OCI-LY1 (cell line): ENCODE data around the gene PSMA3.

ENCODE experiments used
- H2AFZ ChIP-seq: fragments of 200-600 bp; sonication (generic), shearing (Covaris generic); 2 replicates; pipeline ENCODE4 v1.6.0; 2014; ENCODE audit warnings: antibody characterized with exemption, mild to moderate bottlenecking, low read length
- H3F3A ChIP-seq: fragments of 200-600 bp; sonication (generic), shearing (Covaris generic); 2 replicates; pipeline ENCODE4 v1.6.0; 2014; ENCODE audit warnings: mild to moderate bottlenecking, antibody characterized with exemption, low read length, moderate library complexity; ENCODE audit not compliant: insufficient read depth
- H3K27ac ChIP-seq: fragments of 200-600 bp; sonication (generic); 2 replicates; pipeline ENCODE4 v1.5.1; 2014; ENCODE audit warnings: low read length, mixed run types, mild to moderate bottlenecking, low read depth; ENCODE audit not compliant: poor library complexity, severe bottlenecking
- H3K27me3 ChIP-seq: fragments of 200-600 bp; sonication (generic); 2 replicates; pipeline ENCODE4 v1.6.0; 2014; ENCODE audit warnings: antibody characterized with exemption, mild to moderate bottlenecking, low read length, moderate library complexity; ENCODE audit not compliant: insufficient read depth
- H3K36me3 ChIP-seq: fragments of 200-600 bp; sonication (generic); 2 replicates; pipeline ENCODE4 v1.6.1; 2014; ENCODE audit warnings: mild to moderate bottlenecking, antibody characterized with exemption, low read length, moderate library complexity, mixed read lengths; ENCODE audit not compliant: insufficient read depth
- H3K4me1 ChIP-seq: fragments of 200-600 bp; sonication (generic); 2 replicates; pipeline ENCODE4 v1.5.1; 2014; ENCODE audit warnings: mild to moderate bottlenecking, low read length, moderate library complexity; ENCODE audit not compliant: insufficient read depth, severe bottlenecking
- H3K4me2 ChIP-seq: fragments of 200-600 bp; sonication (generic), shearing (Covaris generic); 2 replicates; pipeline ENCODE4 v1.6.1; 2014; ENCODE audit warnings: low read length
- H3K4me3 ChIP-seq: fragments of 200-600 bp; sonication (generic); 2 replicates; pipeline ENCODE4 v1.5.1; 2014; ENCODE audit warnings: low read length, low read depth, mild to moderate bottlenecking, mixed read lengths; ENCODE audit not compliant: poor library complexity, severe bottlenecking
- H3K79me2 ChIP-seq: fragments of 200-600 bp; shearing (Covaris generic); 2 replicates; pipeline ENCODE4 v1.6.1; 2016; ENCODE audit warnings: mixed run types, low read length, mixed read lengths; ENCODE audit not compliant: insufficient read depth
- H3K9ac ChIP-seq: fragments of 200-600 bp; sonication (generic), shearing (Covaris generic); 2 replicates; pipeline ENCODE4 v1.6.1; 2014; ENCODE audit warnings: mild to moderate bottlenecking, low read length, mixed read lengths
- H3K9me2 ChIP-seq: fragments of 200-600 bp; sonication (generic), shearing (Covaris generic); 2 replicates; pipeline ENCODE4 v1.6.1; 2014; ENCODE audit warnings: low read depth, mild to moderate bottlenecking, low read length, mixed read lengths
- H3K9me3 ChIP-seq: fragments of 200-600 bp; shearing (Covaris generic); 2 replicates; pipeline ENCODE4 v1.6.1; 2014; ENCODE audit warnings: low read length, mixed read lengths
- H4K20me1 ChIP-seq: fragments of 200-600 bp; sonication (generic), shearing (Covaris generic); 2 replicates; pipeline ENCODE4 v1.6.0; 2016; ENCODE audit warnings: mild to moderate bottlenecking, low read length; ENCODE audit not compliant: insufficient read depth
- EZH2 ChIP-seq: fragments of 200-600 bp; sonication (generic), shearing (Covaris generic); IDR thresholded peaks from 2 replicates; pipeline ENCODE4 v1.8.0; 2017; ENCODE audit warnings: borderline replicate concordance, mixed run types, mild to moderate bottlenecking, antibody characterized with exemption, low read length, moderate library complexity, mixed read lengths
- TF ChIP-seq, protein P1 (sequence below): fragments of 200-600 bp; sonication (generic), shearing (Covaris generic); IDR thresholded peaks from 2 replicates; pipeline ENCODE4 v1.5.1; 2017; ENCODE audit warnings: mild to moderate bottlenecking, antibody characterized with exemption, low read length, moderate library complexity, mixed read lengths

Gene PSMA3

GRCh38 chr14:58265401-58265800, 20.8 kb downstream of the PSMA3 start:
- H3K36me3 ChIP-seq: peaks cover 98% of the 10 kb centered on the region
- no peak for TF ChIP-seq EZH2
- TF ChIP-seq, protein P1, sequence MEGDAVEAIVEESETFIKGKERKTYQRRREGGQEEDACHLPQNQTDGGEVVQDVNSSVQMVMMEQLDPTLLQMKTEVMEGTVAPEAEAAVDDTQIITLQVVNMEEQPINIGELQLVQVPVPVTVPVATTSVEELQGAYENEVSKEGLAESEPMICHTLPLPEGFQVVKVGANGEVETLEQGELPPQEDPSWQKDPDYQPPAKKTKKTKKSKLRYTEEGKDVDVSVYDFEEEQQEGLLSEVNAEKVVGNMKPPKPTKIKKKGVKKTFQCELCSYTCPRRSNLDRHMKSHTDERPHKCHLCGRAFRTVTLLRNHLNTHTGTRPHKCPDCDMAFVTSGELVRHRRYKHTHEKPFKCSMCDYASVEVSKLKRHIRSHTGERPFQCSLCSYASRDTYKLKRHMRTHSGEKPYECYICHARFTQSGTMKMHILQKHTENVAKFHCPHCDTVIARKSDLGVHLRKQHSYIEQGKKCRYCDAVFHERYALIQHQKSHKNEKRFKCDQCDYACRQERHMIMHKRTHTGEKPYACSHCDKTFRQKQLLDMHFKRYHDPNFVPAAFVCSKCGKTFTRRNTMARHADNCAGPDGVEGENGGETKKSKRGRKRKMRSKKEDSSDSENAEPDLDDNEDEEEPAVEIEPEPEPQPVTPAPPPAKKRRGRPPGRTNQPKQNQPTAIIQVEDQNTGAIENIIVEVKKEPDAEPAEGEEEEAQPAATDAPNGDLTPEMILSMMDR: no peak
- H3K9me3 ChIP-seq: no peaks in the 10 kb centered on the region
- no peaks in the 10 kb centered on the region for H3K9me2 ChIP-seq
- H3K79me2 ChIP-seq: no peaks in the 10 kb centered on the region
- H3K4me1 ChIP-seq: no peaks in the 10 kb centered on the region
- no peaks in the 10 kb centered on the region for H3K27me3 ChIP-seq
- no peak overlapping the region for H2AFZ ChIP-seq
- no peak overlapping the region for H3K9ac ChIP-seq
- H4K20me1 ChIP-seq: no peaks in the 10 kb centered on the region
- no peak overlapping the region for H3K4me3 ChIP-seq
- no peak overlapping the region for H3K27ac ChIP-seq
- no peak overlapping the region for H3K4me2 ChIP-seq
- H3F3A ChIP-seq: no peaks in the 10 kb centered on the region; the same call in 1 of the 2 replicates

- Histone ChIP-seq H3K9me3 (no peaks in the 10 kb centered on the region), H4K20me1 (no peaks in the 10 kb centered on the region), H3K4me2 (no peak overlapping the region), H3K9me2 (no peaks in the 10 kb centered on the region), H3K4me3 (no peak overlapping the region), H3K36me3 (peaks cover 93% of the 10 kb centered on the region), H2AFZ (no peak overlapping the region), H3K4me1 (no peaks in the 10 kb centered on the region), H3K79me2 (peaks cover 8% of the 10 kb centered on the region), H3F3A (no peaks in the 10 kb centered on the region; the same call in 1 of the 2 replicates), H3K27me3 (no peaks in the 10 kb centered on the region), H3K9ac (no peak overlapping the region), H3K27ac (no peak overlapping the region)
- TF ChIP-seq, protein P1: no peak
- TF ChIP-seq EZH2: no peak
These were observed 26.0 kb downstream of the PSMA3 start for GRCh38 chr14:58270628-58271027.

DNA sequence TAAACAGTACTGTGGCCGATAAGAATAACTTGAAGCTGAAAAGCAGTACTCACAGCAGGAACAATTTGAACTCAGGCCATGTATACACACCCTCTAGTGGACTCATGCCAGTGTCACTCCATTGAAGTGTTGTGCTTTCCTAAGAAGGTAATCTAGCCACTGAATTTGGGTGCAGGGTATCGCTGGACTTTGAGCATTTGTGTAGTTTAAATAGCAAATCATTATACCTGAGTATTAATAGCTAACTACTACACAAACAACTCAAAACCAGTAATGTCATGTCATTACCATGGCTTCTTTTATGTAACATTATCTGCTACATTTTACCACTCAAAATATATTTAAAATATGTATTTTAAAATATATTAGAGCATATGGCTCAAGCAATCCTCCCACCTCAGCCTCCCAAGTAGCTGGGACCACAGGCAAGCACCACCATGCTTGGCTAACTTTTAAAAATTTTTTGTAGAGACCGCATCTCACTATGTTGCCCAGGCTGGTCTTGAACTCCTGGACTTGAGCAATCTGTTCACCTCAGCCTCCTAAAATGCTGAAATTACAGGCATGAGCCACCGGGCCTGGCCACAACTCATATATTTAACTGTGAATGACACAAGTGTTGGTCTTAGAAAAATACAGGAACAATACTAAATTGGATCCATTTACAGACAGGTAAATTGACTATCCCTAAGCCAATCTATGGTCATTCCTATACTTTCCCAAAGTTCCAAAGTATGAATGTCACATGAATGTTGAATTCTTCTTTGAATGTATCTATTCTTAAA, 28.1 kb downstream of the PSMA3 start:
- no peak for TF ChIP-seq EZH2
- TF ChIP-seq, protein P1: peak; percentile 20; the same call in 1 of the 2 replicates
- no peaks in the 10 kb centered on the region for H3K9me3 ChIP-seq
- peaks cover 13% of the 10 kb centered on the region for H3K79me2 ChIP-seq
- H3K9ac ChIP-seq: no peak overlapping the region
- H4K20me1 ChIP-seq: no peaks in the 10 kb centered on the region
- no peak overlapping the region for H3K27ac ChIP-seq
- H3K27me3 ChIP-seq: no peaks in the 10 kb centered on the region
- peaks cover 83% of the 10 kb centered on the region for H3K36me3 ChIP-seq
- H3K4me3 ChIP-seq: no peak overlapping the region
- no peaks in the 10 kb centered on the region for H3K9me2 ChIP-seq
- no peak overlapping the region for H3K4me2 ChIP-seq
- H3F3A ChIP-seq: no peaks in the 10 kb centered on the region; the same call in 1 of the 2 replicates
- H2AFZ ChIP-seq: no peak overlapping the region
- H3K4me1 ChIP-seq: peaks cover 5% of the 10 kb centered on the region
